GM12864 (cell line): ENCODE data around the gene PI3.

ENCODE experiments used
- DNase-seq: peaks from one replicate; pipeline ENCODE4 v3.0.0-alpha.2; 2011; ENCODE audit warnings: low read depth
- H3K4me3 ChIP-seq: 2 replicates; pipeline ENCODE4 v1.5.1; 2011; ENCODE audit warnings: mild to moderate bottlenecking, low read depth, low read length, control low read depth
- TF ChIP-seq, protein P1 (sequence below): IDR thresholded peaks from 2 replicates; pipeline ENCODE4 v1.5.1; 2011; ENCODE audit warnings: low read depth, mild to moderate bottlenecking, moderate library complexity, low read length, control low read depth, inconsistent platforms; ENCODE audit errors: missing control alignments

The PI3 gene

DNA sequence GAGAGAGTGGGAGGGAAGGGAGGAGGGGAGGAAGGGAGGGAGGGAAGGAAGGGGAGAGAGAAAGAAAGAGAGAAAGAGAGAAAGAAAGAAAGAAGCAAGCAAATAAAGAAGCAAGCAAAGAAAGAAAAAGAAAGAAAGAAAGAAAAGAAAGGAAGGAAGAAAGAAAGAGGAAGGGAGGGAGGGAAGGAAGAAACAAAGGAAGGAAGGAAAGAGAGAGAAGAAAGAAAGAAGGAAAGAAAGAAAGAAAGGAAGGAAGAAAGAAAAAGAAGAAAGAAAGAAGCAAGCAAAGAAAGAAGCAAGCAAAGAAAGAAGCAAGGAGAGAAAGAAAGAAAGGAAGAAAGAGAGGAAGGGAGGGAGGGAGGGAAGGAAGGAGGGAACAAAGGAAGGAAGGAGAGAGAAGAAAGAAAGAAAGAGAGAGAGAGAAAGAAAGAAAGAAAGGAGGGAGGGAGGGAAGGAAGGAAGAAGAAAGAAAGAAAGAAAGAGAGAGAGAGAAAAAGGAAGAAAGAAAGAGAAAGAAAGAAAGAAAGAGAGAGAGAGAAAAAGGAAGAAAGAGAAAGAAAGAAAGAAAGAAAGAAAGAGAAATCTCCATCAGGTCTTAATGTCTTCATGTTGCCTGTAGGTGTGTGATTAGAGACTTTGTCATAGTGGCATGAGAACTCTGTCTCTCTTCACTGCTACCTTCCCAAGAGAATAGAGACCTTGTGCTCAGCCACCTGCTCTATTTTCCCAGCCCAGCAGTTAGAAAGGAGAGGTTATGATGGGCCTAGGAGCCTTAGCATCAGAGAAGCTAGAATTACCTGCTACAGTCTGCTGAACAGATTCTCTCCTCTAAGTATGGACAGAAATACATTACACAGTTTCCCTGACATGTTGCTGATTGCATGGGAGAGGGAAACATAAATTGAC lies 37.1 kb downstream of the PI3 start:
- no peak for DNase-seq
- no peak overlapping the region for H3K4me3 ChIP-seq
- TF ChIP-seq, protein P1, sequence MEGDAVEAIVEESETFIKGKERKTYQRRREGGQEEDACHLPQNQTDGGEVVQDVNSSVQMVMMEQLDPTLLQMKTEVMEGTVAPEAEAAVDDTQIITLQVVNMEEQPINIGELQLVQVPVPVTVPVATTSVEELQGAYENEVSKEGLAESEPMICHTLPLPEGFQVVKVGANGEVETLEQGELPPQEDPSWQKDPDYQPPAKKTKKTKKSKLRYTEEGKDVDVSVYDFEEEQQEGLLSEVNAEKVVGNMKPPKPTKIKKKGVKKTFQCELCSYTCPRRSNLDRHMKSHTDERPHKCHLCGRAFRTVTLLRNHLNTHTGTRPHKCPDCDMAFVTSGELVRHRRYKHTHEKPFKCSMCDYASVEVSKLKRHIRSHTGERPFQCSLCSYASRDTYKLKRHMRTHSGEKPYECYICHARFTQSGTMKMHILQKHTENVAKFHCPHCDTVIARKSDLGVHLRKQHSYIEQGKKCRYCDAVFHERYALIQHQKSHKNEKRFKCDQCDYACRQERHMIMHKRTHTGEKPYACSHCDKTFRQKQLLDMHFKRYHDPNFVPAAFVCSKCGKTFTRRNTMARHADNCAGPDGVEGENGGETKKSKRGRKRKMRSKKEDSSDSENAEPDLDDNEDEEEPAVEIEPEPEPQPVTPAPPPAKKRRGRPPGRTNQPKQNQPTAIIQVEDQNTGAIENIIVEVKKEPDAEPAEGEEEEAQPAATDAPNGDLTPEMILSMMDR: no peak

DNA sequence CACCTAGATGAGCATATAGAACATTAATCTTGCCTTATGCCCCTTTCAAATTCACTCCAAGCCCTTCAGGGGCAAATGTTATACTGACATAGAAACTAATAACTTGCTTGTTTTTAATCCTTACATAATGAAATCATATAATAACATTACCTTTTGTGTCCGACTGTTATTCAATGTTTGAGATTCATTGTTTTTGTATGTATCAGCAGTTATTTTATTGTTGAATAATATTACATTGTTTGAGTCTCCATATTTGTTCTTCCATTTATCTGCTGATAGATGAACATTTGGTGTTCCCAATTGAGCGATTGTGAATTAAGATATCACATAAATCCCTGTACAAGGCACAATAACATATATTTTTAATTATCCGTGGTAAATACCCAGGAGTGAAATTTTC lies 38.1 kb downstream of the PI3 start:
- TF ChIP-seq, protein P1: no peak
- DNase-seq: no peak

DNA sequence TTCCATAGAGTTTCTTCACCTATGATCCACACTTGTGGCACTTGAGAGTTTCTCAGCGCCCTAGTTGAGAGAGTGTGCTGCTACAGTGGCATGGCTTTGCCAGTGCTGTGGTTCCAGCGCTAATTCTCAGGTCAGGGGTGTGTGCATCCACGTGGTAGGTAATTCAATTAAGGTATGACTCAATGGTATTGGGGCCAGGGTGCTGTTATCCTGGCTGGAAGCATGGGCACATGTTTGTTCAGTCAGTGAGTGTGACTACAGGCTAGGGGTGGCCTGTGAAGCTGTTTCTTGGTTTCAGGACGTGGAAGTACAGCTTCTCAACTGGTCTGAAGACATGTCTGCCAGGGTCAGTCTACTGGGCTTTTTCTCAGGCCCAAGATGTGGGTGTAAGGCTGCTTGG lies 43.4 kb downstream of the PI3 start:
- no peak overlapping the region for H3K4me3 ChIP-seq
- TF ChIP-seq, protein P1: no peak
- no peak for DNase-seq

More for the DNA sequence above, 38.1 kb downstream of the PI3 start:
- no peak overlapping the region for H3K4me3 ChIP-seq

DNA sequence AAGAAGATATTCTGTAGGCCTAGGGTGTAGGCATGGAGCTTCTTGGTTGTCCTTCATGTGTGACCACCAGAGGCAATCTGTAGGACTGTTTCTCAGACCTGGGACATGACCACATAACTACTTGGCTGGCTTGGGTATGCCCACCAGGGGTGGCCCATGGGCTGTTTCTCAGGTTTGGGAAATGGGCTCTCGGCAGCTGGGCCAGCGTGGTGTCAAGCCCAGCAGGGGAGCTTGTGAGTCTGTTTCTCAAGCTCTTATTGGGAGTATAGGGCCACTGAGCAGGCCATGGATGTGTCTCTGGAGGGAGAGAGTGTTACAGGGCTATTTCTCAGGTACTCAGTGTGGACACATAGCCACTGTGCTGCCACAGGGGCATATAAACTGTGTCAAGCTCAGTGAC lies 43.9 kb downstream of the PI3 start:
- TF ChIP-seq, protein P1: no peak
- DNase-seq: no peak
- H3K4me3 ChIP-seq: no peak overlapping the region

DNA sequence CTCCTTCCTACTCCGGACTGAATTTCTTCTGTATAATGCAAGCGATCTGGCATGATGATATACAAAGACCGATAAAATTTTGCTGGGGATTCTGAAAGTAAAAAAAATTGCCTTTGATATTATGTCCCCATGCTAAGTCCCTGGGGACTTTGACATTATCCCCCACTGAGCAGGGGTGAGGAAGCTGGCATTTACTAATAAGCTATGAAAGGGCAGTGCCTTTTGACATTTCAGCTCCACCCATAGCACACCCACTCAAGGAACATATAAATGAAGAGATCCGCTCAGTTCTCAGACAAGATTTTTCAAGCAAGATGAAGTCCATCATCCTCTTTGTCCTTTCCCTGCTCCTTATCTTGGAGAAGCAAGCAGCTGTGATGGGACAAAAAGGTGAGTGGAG lies 46.4 kb downstream of the PI3 start, which contains the start of gene SEMG2:
TSS of gene SEMG2 (plus strand) at position 298 of the 400 bp plus-strand sequence. CDS start at position 315, 17 bp downstream.
- no peak for DNase-seq
- no peak within 1 kb of the TSS for H3K4me3 ChIP-seq
- TF ChIP-seq, protein P1: no peak

DNA sequence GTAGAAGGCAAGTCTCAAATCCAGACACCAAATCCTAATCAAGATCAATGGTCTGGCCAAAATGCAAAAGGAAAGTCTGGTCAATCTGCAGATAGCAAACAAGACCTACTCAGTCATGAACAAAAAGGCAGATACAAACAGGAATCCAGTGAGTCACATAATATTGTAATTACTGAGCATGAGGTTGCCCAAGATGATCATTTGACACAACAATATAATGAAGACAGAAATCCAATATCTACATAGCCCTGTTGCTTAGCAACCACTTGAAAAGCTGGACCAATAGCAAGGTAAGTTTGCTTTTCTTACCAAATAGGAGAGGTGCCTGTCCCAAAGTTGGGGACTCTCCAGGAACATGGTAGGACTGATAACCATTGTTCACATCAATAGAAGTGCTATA lies 48.4 kb downstream of the PI3 start:
- DNase-seq: no peak
- H3K4me3 ChIP-seq: no peak overlapping the region
- TF ChIP-seq, protein P1: no peak
